ENCODE data around the gene PAX4.
"Not testable (repeated sequence)": the region's sequence is repeated elsewhere in the genome, so short reads cannot be mapped to it uniquely, and the experiment has no call there.

PAX4 gene

GRCh38 chr7:127584648-127585043 is 33.3 kb downstream of the PAX4 start:
- no peak for DNase-seq

GRCh38 chr7:127582361-127582760 is 35.6 kb downstream of the PAX4 start:
- no peak for DNase-seq

GRCh38 chr7:127581716-127582115 is 36.2 kb downstream of the PAX4 start:
- no peak for DNase-seq

- no peak for DNase-seq
These were observed 37.3 kb downstream of the PAX4 start for GRCh38 chr7:127580612-127581011.

GRCh38 chr7:127578711-127579275 is 39.1 kb downstream of the PAX4 start:
- no peak for DNase-seq

DNA sequence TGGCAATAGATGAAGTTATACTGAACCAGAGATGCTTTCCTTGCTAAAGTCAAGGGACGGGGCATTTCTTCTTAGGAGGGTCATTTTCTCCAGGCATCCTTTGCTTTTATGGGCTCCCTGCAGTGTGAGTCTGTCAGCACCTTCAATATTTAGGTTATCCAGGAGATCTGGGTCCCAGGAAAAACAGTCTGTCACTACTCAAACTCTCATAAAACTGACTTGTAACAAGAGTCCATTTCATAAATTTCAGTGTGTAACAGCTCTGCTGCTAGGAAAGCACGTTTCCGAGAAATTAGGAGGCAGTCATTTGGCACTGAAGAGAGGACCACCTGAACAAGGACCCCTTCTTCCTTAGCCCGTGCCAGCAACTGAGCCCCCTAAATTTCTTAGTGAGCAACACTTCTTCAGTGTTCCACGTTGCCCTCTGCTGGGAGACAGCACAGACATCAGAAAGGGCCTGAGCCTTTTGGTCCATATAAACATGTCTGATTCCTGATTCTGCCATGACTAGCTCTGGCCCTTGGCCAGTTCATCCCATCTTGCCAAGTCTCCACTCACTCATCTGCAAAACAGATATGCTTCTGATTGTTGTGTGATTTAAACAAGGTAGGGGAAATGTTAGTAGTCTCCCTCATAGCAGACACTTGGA is 39.8 kb downstream of the PAX4 start:
- DNase-seq: no peak

DNA sequence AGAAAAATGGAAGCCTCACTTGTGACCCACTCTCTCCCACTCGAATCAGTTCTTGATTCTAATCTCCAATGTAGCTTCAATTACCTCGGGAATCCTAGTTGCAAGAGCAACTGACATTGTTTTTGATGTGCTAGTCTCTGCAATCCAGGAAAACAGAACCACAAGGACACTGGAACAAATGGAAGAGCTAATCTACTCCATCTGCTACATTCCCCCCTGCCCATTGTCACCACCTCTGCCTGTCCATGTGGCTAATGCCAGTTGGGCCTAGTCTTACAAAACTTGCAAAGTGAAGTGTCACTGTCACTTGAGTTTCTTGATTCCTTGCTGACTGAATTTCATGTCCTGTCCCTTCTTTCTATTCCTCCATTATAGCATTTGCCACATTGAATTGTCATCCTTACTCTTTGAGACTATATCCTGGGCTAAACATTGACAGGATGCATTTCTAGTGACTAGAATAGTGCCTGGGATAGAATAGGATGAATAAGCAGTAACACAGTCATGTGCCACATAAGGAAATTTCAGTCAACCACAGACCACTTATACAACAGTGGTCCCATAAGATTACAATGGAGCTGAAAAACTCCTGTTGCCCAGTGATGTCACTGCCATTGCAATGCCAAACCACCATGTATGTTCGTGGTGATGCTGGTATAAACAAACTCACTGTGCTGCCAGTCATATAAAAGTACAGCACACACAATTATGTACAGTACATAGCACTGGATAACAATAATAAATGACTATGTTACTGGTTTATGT is 46.0 kb downstream of the PAX4 start:
- no peak for DNase-seq

GRCh38 chr7:127568034-127568433 is 49.9 kb downstream of the PAX4 start:
- DNase-seq: not testable (repeated sequence)

GRCh38 chr7:127566242-127566641 is 51.7 kb downstream of the PAX4 start:
- no peak for DNase-seq
